Endothelial cell of umbilical vein (primary cell): ENCODE measurements around the gene BGN. TPM values are rescaled to one million over a fixed set of nuclear protein-coding genes. Genes with fewer than 3 reads are reported as not detected.
A peak's percentile ranks its signal among the peaks of the same experiment; 100 is the strongest.

Experiments
- BruUV-seq: library from RNA; stranded (reverse); fragments of 400-500 nt; replicated peaks from 2 replicates; lab custom pipeline; 2021; lab: Mats Ljungman, UMichigan
- CTCF ChIA-PET: fragments of 300-600, 350-600 bp; sonication (Branson Sonifier 250); formaldehyde crosslinking; loops from one replicate; lab custom pipeline; 2021; ENCODE audit warnings: antibody characterized with exemption, inconsistent platforms; lab: Charles Lee
- POLR2A ChIA-PET: fragments of 300-600, 350-600 bp; sonication (Branson Sonifier 250); formaldehyde crosslinking; loops from one replicate; lab custom pipeline; 2021; ENCODE audit warnings: antibody characterized with exemption, inconsistent platforms; lab: Charles Lee
- DNase-seq: peaks from one replicate; pipeline ENCODE4 v3.0.0-alpha.2; 2011; ENCODE audit warnings: low read depth, low spot score
- FAIRE-seq: peaks from 2 replicates; lab custom pipeline; 2011; peaks lifted over from hg19 to GRCh38; lab: Jason Lieb, UNC
- H2AFZ ChIP-seq: 2 replicates; pipeline ENCODE4 v1.6.0; 2012; ENCODE audit warnings: low read depth, low read length, control low read depth, inconsistent platforms
- H3K27ac ChIP-seq: 2 replicates; pipeline ENCODE4 v1.5.1; 2011; ENCODE audit warnings: low read depth, mild to moderate bottlenecking, control low read depth, low read length, moderate library complexity; ENCODE audit not compliant: insufficient read depth
- H3K27me3 ChIP-seq, 2 experiments: 2 replicates each; pipeline versions ENCODE4 v1.6.0 to v1.6.1; 2011; ENCODE audit warnings: low read length in 2 of 2, mixed read lengths in 1 of 2; ENCODE audit not compliant: control insufficient read depth in 2 of 2, insufficient read depth in 2 of 2
- H3K36me3 ChIP-seq, 2 experiments: 2 replicates in 1 of 2; 3 replicates in 1 of 2; pipeline ENCODE4 v1.5.1; 2011; ENCODE audit warnings: low read length in 2 of 2, mild to moderate bottlenecking in 1 of 2, moderate library complexity in 1 of 2; ENCODE audit not compliant: control insufficient read depth in 2 of 2, insufficient read depth in 2 of 2; ENCODE audit errors: extremely low read depth in 1 of 2
- H3K4me1 ChIP-seq: 3 replicates; pipeline ENCODE4 v1.5.1; 2011; ENCODE audit warnings: mild to moderate bottlenecking, low read length; ENCODE audit not compliant: control insufficient read depth, insufficient read depth; ENCODE audit errors: extremely low read depth
- H3K4me2 ChIP-seq: 2 replicates; pipeline ENCODE4 v1.6.1; 2011; ENCODE audit warnings: low read length, control low read depth, mixed read lengths; ENCODE audit not compliant: insufficient read depth
- H3K4me3 ChIP-seq, 3 experiments: fragments of 200-600 bp in 1 of 3; sonication (generic), shearing (Covaris generic) in 1 of 3; replicated peaks in 1 of 3; 2 replicates each; pipeline ENCODE4 v1.5.1; 2011 to 2016; ENCODE audit warnings: control low read depth in 3 of 3, low read length in 3 of 3, mild to moderate bottlenecking in 2 of 3, inconsistent platforms in 1 of 3, low read depth in 1 of 3, moderate library complexity in 1 of 3; ENCODE audit not compliant: insufficient read depth in 1 of 3
- H3K79me2 ChIP-seq: 2 replicates; pipeline ENCODE4 v1.6.0; 2012; ENCODE audit warnings: low read length, inconsistent platforms; ENCODE audit not compliant: control insufficient read depth, insufficient read depth
- H3K9ac ChIP-seq: replicated peaks from 2 replicates; pipeline ENCODE3; 2011; ENCODE audit warnings: low read length, control low read depth; ENCODE audit not compliant: insufficient read depth; ENCODE audit errors: extremely low read depth
- H3K9me1 ChIP-seq: replicated peaks from 3 replicates; pipeline ENCODE4 v1.6.0; 2011; ENCODE audit warnings: mild to moderate bottlenecking, low read length; ENCODE audit not compliant: control insufficient read depth, insufficient read depth; ENCODE audit errors: extremely low read depth
- H3K9me3 ChIP-seq: replicated peaks from 2 replicates; pipeline ENCODE4 v1.5.1; 2012; ENCODE audit warnings: low read length, inconsistent platforms; ENCODE audit not compliant: control insufficient read depth, insufficient read depth
- H4K20me1 ChIP-seq: replicated peaks from 2 replicates; pipeline ENCODE3; 2011; ENCODE audit warnings: mild to moderate bottlenecking, low read length; ENCODE audit not compliant: control insufficient read depth, insufficient read depth; ENCODE audit errors: extremely low read depth
- EZH2 ChIP-seq: IDR thresholded peaks from 2 replicates; pipeline ENCODE4 v1.6.1; 2012; ENCODE audit warnings: borderline replicate concordance, low read depth, mild to moderate bottlenecking, moderate library complexity, low read length, inconsistent platforms; ENCODE audit not compliant: severe bottlenecking
- FOS ChIP-seq: IDR thresholded peaks from 2 replicates; pipeline ENCODE4 v1.6.1; 2011; ENCODE audit warnings: mild to moderate bottlenecking, low read length, moderate library complexity, borderline replicate concordance; ENCODE audit not compliant: insufficient read depth
- GATA2 ChIP-seq: IDR thresholded peaks from 2 replicates; pipeline ENCODE4 v1.7.0; 2011; ENCODE audit warnings: low read depth, mild to moderate bottlenecking, moderate library complexity, mixed read lengths, low read length; ENCODE audit not compliant: insufficient read length, insufficient read depth
- JUN ChIP-seq: IDR thresholded peaks from 2 replicates; pipeline ENCODE4 v1.6.1; 2011; ENCODE audit warnings: borderline replicate concordance, low read depth; ENCODE audit not compliant: insufficient read length, insufficient read depth
- MYC ChIP-seq: IDR thresholded peaks from one replicate; pipeline ENCODE4 v1.6.1; 2011; ENCODE audit warnings: mild to moderate bottlenecking, low read depth, low read length
- POLR2A ChIP-seq: IDR thresholded peaks from 2 replicates; pipeline ENCODE4 v1.6.1; 2012; ENCODE audit warnings: low read depth, mild to moderate bottlenecking, control low read depth, low read length
- POLR2AphosphoS5 ChIP-seq: IDR thresholded peaks from 2 replicates; pipeline ENCODE4 v1.6.1; 2012; ENCODE audit warnings: low read depth, mild to moderate bottlenecking, control low read depth, low read length, moderate library complexity; ENCODE audit not compliant: insufficient read depth
- dilution Hi-C: fragments of 300-500 bp; cut with MboI; formaldehyde crosslinking; loops from one replicate; pipeline ENCODE4 v1.15.0; 2019; ENCODE audit warnings: low sequenced_read_pairs; ENCODE audit not compliant: extremely low pct_ligation_motif_present
- intact Hi-C: fragments of 100-400 bp; cut with micrococcal nuclease; formaldehyde crosslinking; loops from one replicate; pipeline ENCODE4 v1.10.0; 2022
- polyA plus RNA-seq, 4 experiments: library from polyadenylated mRNA; depleted of rRNA in 3 of 4; stranded (reverse) in 3 of 4; unstranded in 1 of 4; fragments of >200 nt; gene quantifications; 2 replicates each; pipeline versions ENCODE4 v1.2.1 to v1.2.3, GENCODE V29; 2011 to 2012; ENCODE audit warnings: missing spikeins in 1 of 4
- total RNA-seq: library from RNA; stranded (reverse); gene quantifications from 2 replicates; pipeline ENCODE4 v1.2.3, GENCODE V29; 2021
- TF ChIP-seq, protein P1 (sequence below), 2 donors: IDR thresholded peaks; 1 replicate in 1 of 2; 2 replicates in 1 of 2; pipeline ENCODE4 v1.5.1; 2011; ENCODE audit warnings: low read length in 2 of 2, mild to moderate bottlenecking in 2 of 2, moderate library complexity in 2 of 2, control low read depth in 1 of 2, inconsistent platforms in 1 of 2, low read depth in 1 of 2; ENCODE audit not compliant: insufficient read depth in 1 of 2; ENCODE audit errors: extremely low read depth in 1 of 2
- TF ChIP-seq, protein P2 (sequence below): IDR thresholded peaks from 2 replicates; pipeline ENCODE4 v1.6.1; 2011; ENCODE audit not compliant: insufficient read depth, insufficient read length

The BGN gene
- total and polyA plus RNA-seq, 2 donors (not counting 3 experiments of a cell fraction or from before 2014, with no cell fraction given) = 479 to 879 TPM

DNA sequence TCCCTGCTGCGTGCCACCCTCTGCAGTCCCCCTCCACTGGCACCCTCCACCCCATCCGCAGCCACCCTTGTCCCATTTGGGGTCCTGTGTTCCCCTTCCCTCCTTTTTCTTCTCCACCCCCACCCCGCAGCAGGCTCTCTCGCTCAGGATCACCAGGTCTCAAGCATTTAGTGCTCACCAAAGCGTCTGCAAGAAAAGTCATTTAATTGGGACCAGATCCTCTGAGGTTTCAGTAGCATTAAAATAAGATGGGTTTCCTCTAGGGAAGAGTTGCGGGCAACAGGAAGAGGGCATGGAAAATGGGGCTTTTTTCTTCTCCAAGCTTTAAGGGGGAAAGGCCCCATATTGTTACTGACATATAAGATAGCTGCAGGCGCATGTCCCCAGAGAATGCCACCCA lies 19.5 kb upstream of the BGN start:
- peaks cover 28% of the 10 kb centered on the region for H3K4me1 ChIP-seq
- H3K9me1 ChIP-seq = no peaks in the 10 kb centered on the region
- no peaks in the 10 kb centered on the region for H3K79me2 ChIP-seq
- FAIRE-seq (no peak), DNase-seq (no peak)
- CTCF ChIA-PET = interaction anchor here (6.8 kb wide), 1 partner anchor 17 kb away, joined by 189 read pairs; the partner anchor contains the start of gene BGN
- no TSS peak for BruUV-seq
- peak overlapping the region; percentile 73 for H3K27ac ChIP-seq
- no peaks in the 10 kb centered on the region for H4K20me1 ChIP-seq
- no peak overlapping the region for H2AFZ ChIP-seq
- H3K36me3 ChIP-seq = no peaks in the 10 kb centered on the region
- H3K4me2 ChIP-seq = no peak overlapping the region
- H3K27me3 ChIP-seq = no peaks in the 10 kb centered on the region
- POLR2A ChIA-PET = no interaction called here
- H3K4me3 ChIP-seq = no peak overlapping the region
- dilution Hi-C loops (no loop called here), intact Hi-C loops (no loop called here)
- no peak for TF ChIP-seq JUN
- no peak for TF ChIP-seq POLR2A
- no peak for TF ChIP-seq MYC
- no peak for TF ChIP-seq GATA2
- no peak for TF ChIP-seq FOS
- TF ChIP-seq POLR2AphosphoS5 = no peak
- TF ChIP-seq, protein P1, sequence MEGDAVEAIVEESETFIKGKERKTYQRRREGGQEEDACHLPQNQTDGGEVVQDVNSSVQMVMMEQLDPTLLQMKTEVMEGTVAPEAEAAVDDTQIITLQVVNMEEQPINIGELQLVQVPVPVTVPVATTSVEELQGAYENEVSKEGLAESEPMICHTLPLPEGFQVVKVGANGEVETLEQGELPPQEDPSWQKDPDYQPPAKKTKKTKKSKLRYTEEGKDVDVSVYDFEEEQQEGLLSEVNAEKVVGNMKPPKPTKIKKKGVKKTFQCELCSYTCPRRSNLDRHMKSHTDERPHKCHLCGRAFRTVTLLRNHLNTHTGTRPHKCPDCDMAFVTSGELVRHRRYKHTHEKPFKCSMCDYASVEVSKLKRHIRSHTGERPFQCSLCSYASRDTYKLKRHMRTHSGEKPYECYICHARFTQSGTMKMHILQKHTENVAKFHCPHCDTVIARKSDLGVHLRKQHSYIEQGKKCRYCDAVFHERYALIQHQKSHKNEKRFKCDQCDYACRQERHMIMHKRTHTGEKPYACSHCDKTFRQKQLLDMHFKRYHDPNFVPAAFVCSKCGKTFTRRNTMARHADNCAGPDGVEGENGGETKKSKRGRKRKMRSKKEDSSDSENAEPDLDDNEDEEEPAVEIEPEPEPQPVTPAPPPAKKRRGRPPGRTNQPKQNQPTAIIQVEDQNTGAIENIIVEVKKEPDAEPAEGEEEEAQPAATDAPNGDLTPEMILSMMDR (IDR thresholded peaks at IDR 0.05; ENCODE audit: extremely low read depth in 1 of 2, insufficient read depth in 1 of 2, low read depth in 1 of 2, low read length in 2 of 2) = no peak
- TF ChIP-seq EZH2 = no peak
- TF ChIP-seq, protein P2, sequence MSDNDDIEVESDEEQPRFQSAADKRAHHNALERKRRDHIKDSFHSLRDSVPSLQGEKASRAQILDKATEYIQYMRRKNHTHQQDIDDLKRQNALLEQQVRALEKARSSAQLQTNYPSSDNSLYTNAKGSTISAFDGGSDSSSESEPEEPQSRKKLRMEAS = no peak
- H3K9ac ChIP-seq = no peak overlapping the region
- no peaks in the 10 kb centered on the region for H3K9me3 ChIP-seq
